K562 (cell line): ENCODE results near the gene DYSF.

Experiments used
- ATF2 ChIP-seq: sonication (generic); formaldehyde crosslinking; IDR thresholded peaks from 2 replicates; pipeline ENCODE4 v1.8.1; 2022; ENCODE audit warnings: missing genetic modification reagents
- CREB3L1 ChIP-seq: fragments of 450-650 bp; IDR thresholded peaks from 2 replicates; pipeline ENCODE4 v1.6.1; 2014; ENCODE audit warnings: low read depth, mild to moderate bottlenecking, moderate library complexity, borderline replicate concordance
- EP300 ChIP-seq: IDR thresholded peaks from 2 replicates; pipeline ENCODE4 v1.6.1; 2012; ENCODE audit warnings: low read length, improper control_type of control experiment
- FOXO4 ChIP-seq: fragments of 450-650 bp; formaldehyde crosslinking; IDR thresholded peaks from 2 replicates; pipeline ENCODE4 v1.4.0; 2020; ENCODE audit warnings: mild to moderate bottlenecking, moderate library complexity
- GATA2 ChIP-seq: sonication (generic); formaldehyde crosslinking; IDR thresholded peaks from 2 replicates; pipeline ENCODE4 v1.4.0; 2020; ENCODE audit warnings: mild to moderate bottlenecking, missing genetic modification reagents
- HMG20B ChIP-seq: fragments of 250-450 bp; sonication (Bioruptor Pico); IDR thresholded peaks from 2 replicates; pipeline ENCODE4 v1.5.0; 2021; ENCODE audit warnings: mild to moderate bottlenecking
- JUN ChIP-seq, 2 experiments: sonication (generic) in 1 of 2; formaldehyde crosslinking in 1 of 2; IDR thresholded peaks; 2 replicates each; pipeline versions ENCODE4 v1.6.1 to v1.8.0; 2012 to 2022; ENCODE audit warnings: borderline replicate concordance in 2 of 2, mild to moderate bottlenecking in 2 of 2, improper control_type of control experiment in 1 of 2, low read depth in 1 of 2, low read length in 1 of 2, missing genetic modification reagents in 1 of 2
- KDM1A ChIP-seq, 2 experiments: fragments of 450-650 bp; IDR thresholded peaks; 2 replicates each; pipeline ENCODE4 v1.6.1; 2016; ENCODE audit warnings: mild to moderate bottlenecking in 2 of 2
- RAD21 ChIP-seq, 2 experiments: fragments of 250-450 bp in 1 of 2; fragments of 450-650 bp in 1 of 2; sonication (Bioruptor Pico) in 1 of 2; formaldehyde crosslinking in 1 of 2; IDR thresholded peaks in 1 of 2; conservative IDR thresholded peaks in 1 of 2; 2 replicates each; pipeline versions ENCODE4 v1.4.0 to v1.8.0; 2020 to 2022; ENCODE audit warnings: mild to moderate bottlenecking in 2 of 2, moderate library complexity in 1 of 2
- RNF2 ChIP-seq: sonication (generic); IDR thresholded peaks from 2 replicates; pipeline ENCODE4 v1.6.1; 2016
- SIN3A ChIP-seq, 2 experiments: fragments of 150-350 bp in 1 of 2; IDR thresholded peaks; 2 replicates each; pipeline ENCODE4 v1.6.1; 2011 to 2016; ENCODE audit warnings: borderline replicate concordance in 2 of 2, low read depth in 2 of 2, low read length in 2 of 2, mild to moderate bottlenecking in 2 of 2, moderate library complexity in 2 of 2; ENCODE audit not compliant: control insufficient read depth in 1 of 2
- ZNF57 ChIP-seq: fragments of 450-650 bp; formaldehyde crosslinking; IDR thresholded peaks from 2 replicates; pipeline ENCODE4 v1.4.0; 2020; ENCODE audit warnings: mild to moderate bottlenecking, moderate library complexity
- TF ChIP-seq, protein P1 (sequence below), 2 experiments: IDR thresholded peaks in 1 of 2; conservative IDR thresholded peaks in 1 of 2; 2 replicates each; pipeline ENCODE4 v1.6.1; 2016; ENCODE audit warnings: low read depth in 2 of 2, mild to moderate bottlenecking in 1 of 2, missing compliant biosample characterization in 1 of 2, missing genetic modification characterization in 1 of 2, moderate library complexity in 1 of 2

- no peak for TF ChIP-seq RNF2
- TF ChIP-seq CREB3L1: no peak
- TF ChIP-seq ZNF57 (CRISPR knock-in tag): no peak
- no peak for TF ChIP-seq SIN3A (IDR thresholded peaks at IDR 0.05; ENCODE audit: borderline replicate concordance in 2 of 2, control insufficient read depth in 1 of 2, low read depth in 2 of 2, low read length in 2 of 2)
- no peak for TF ChIP-seq KDM1A (IDR thresholded peaks at IDR 0.05)
- TF ChIP-seq GATA2 (CRISPR knock-in tag): no peak
- no peak for TF ChIP-seq HMG20B (CRISPR knock-in tag)
- TF ChIP-seq, protein P1, sequence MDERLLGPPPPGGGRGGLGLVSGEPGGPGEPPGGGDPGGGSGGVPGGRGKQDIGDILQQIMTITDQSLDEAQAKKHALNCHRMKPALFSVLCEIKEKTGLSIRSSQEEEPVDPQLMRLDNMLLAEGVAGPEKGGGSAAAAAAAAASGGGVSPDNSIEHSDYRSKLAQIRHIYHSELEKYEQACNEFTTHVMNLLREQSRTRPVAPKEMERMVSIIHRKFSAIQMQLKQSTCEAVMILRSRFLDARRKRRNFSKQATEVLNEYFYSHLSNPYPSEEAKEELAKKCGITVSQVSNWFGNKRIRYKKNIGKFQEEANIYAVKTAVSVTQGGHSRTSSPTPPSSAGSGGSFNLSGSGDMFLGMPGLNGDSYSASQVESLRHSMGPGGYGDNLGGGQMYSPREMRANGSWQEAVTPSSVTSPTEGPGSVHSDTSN (CRISPR knock-in tag; IDR thresholded peaks at IDR 0.05; ENCODE audit: low read depth): no peak
- TF ChIP-seq, protein P1 (tag; conservative IDR thresholded peaks at IDR 0.05; ENCODE audit: low read depth): no peak
- TF ChIP-seq RAD21 (CRISPR knock-in tag; conservative IDR thresholded peaks at IDR 0.05 in 1 of 2, IDR thresholded peaks at IDR 0.05 in 1 of 2): no peak
- TF ChIP-seq ATF2 (CRISPR knock-in tag): no peak
- TF ChIP-seq JUN (IDR thresholded peaks at IDR 0.05; ENCODE audit: borderline replicate concordance, low read depth, low read length): no peak
- TF ChIP-seq JUN (CRISPR knock-in tag; IDR thresholded peaks at IDR 0.05; ENCODE audit: borderline replicate concordance): no peak
- TF ChIP-seq EP300: no peak
- TF ChIP-seq FOXO4 (CRISPR knock-in tag): no peak
These were observed 75.4 kb downstream of the DYSF start for GRCh38 chr2:71528749-71529148.
